NB4 (cell line): ENCODE results near the gene KRTAP17-1.

Experiments used
- DNase-seq: peaks from one replicate; pipeline ENCODE4 v3.0.0; 2010; ENCODE audit warnings: low read depth
- H3K4me3 ChIP-seq: one replicate; pipeline ENCODE4 v1.5.1; 2011; ENCODE audit warnings: mild to moderate bottlenecking, low read depth, low read length, moderate library complexity
- CTCF ChIP-seq: IDR thresholded peaks from one replicate; pipeline ENCODE4 v1.5.1; 2012; ENCODE audit warnings: low read depth, low read length
- MAX ChIP-seq: IDR thresholded peaks from 2 replicates; pipeline ENCODE4 v1.6.1; 2011; ENCODE audit warnings: low read depth, low read length
- MYC ChIP-seq: IDR thresholded peaks from 2 replicates; pipeline ENCODE4 v1.6.1; 2011; ENCODE audit warnings: low read depth, low read length
- POLR2A ChIP-seq: IDR thresholded peaks from 2 replicates; pipeline ENCODE4 v1.6.1; 2011; ENCODE audit warnings: mild to moderate bottlenecking; ENCODE audit not compliant: insufficient read length; ENCODE audit errors: extremely low read depth

KRTAP17-1 gene

DNA sequence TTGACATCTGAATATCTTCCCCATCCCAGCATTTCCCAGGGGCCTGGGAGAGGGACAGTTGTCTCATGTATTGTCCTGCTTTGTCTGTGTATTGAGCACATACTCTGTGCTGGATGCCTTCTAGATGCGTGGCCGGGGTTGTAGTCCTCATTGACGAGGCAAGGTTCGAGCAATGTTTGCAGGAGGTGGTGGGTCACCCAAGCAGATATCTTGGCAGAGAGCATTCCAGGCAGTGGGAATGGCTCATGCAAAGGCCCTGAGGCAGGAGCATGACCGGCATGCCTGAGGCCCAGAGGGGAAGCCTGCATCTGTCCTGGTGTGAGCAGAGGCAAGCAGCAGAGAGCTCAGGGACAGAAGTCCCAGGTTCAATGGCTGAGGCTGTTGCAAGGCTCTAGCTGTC lies 17.6 kb upstream of the KRTAP17-1 start:
- DNase-seq = no peak
- H3K4me3 ChIP-seq = no peak overlapping the region
- no peak for TF ChIP-seq MAX
- TF ChIP-seq MYC = no peak
- no peak for TF ChIP-seq POLR2A
- no peak for TF ChIP-seq CTCF

GRCh38 chr17:41332239-41332638 lies 16.7 kb upstream of the KRTAP17-1 start:
- no peak for DNase-seq
- no peak overlapping the region for H3K4me3 ChIP-seq
- TF ChIP-seq CTCF = no peak
- TF ChIP-seq MAX = no peak
- TF ChIP-seq MYC = no peak
- no peak for TF ChIP-seq POLR2A

DNA sequence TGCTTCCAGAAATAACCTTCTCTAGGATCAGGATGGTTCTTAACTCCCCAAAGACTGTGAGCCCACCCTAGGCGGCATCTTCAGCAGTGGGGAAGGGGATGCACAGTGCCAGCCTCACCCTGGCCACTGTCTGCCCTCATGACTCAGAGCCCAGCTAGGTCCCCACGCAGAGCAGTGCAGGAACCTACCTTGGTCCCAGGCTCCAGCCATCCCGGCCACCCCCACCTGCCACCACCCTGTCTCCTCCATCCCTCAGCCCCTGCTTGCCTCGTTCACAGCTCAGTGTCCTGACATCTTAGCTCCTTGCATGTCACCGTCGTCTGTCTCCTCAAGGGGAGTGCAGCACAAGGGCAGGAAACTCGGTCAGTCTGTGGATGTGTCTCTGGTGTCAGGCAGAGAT lies 16.1 kb upstream of the KRTAP17-1 start:
- H3K4me3 ChIP-seq = no peak overlapping the region
- TF ChIP-seq MAX = no peak
- TF ChIP-seq CTCF = no peak
- no peak for TF ChIP-seq MYC
- TF ChIP-seq POLR2A = no peak
- DNase-seq = no peak

DNA sequence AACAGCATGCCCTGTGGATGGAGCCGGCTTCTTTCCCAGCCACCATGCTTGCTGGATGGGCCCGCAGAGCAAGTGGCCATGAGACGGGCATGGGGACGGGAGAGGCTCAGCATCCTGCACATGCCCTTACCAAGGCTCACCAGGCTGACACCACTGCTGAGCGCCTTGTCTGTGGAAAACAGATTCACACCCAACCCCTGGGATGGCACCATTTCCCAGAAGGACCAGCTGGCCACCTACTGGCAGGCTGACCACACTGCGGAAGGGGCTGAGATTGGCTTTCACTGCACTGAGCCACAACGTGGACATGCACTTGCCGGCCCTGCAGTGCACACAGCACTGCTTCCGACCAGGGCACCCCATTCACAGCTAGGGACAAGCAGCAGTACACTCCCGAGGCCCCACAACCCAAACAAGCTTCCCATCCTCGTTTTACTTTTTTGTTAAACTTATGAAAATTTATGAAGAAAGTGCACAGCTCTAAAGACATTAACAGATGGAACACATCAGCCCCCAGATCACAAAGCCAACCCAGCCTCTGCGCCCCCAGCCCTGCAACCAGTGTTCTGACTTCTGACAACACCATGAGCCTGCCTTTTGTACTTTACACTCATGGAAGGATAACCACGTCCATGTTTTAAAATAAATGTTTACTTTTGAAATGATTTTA lies 13.9 kb upstream of the KRTAP17-1 start:
- H3K4me3 ChIP-seq = no peak overlapping the region
- DNase-seq = peak; percentile 41
- TF ChIP-seq CTCF = peak; percentile 62
- TF ChIP-seq MAX = no peak
- no peak for TF ChIP-seq POLR2A
- no peak for TF ChIP-seq MYC

DNA sequence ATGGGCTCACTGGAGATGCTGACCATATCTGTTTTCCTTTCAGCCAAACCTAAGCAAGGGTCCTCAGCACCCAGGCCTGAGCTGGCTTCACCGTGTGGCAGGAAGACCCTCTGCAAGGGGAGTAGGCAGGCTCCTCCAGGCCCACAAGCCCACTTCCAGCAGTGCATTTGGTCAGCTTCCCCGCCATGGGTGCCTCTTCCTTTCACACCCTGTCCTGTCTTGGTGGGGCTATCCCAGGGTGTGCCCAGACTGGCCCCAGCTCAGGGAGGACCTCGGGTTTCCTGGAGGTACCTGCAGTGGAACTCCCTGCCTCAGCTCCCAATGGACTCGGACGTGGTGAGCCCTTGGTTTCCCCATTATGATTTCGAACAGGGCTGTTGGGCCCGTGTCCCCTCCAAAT lies 12.7 kb upstream of the KRTAP17-1 start:
- DNase-seq = no peak
- no peak for TF ChIP-seq POLR2A
- TF ChIP-seq MYC = no peak
- TF ChIP-seq CTCF = no peak
- TF ChIP-seq MAX = no peak
- no peak overlapping the region for H3K4me3 ChIP-seq
